ENCODE measurements around the gene PSKH1. TPM values are rescaled to one million over a fixed set of nuclear protein-coding genes. Genes with fewer than 3 reads are reported as not detected.
A peak's percentile ranks its signal among the peaks of the same experiment; 100 is the strongest.

Gene PSKH1
- polyA plus RNA-seq, 2 of the 4 experiments (the other 2 are of a cell fraction): 15.1 to 15.8 TPM

DNA sequence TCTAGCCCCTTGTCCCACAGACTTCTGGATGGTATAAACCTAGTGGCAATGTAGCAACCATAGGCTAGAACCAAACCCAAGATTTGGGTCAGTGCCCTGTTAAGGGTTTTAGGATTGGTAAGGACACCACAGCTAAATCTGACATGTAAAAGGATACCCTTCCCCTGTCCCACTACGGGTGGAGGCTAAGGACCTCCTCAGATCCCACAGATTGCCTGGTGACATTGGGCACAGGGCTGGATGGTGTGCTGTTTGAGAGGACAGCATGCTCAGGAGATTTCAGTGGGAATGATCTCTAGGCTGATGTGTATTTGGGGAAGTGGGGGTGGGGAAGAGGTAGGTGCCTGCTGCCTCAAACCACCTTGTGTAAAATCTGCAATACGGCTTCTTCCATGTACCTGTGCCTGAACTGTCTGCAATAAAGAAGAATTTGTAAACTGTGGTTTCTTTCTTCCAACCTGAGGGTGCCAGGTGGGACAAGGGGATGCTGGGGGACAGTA, 20.9 kb upstream of the PSKH1 start:
- POLR2A ChIA-PET: no interaction called here
- Histone ChIP-seq H3K9me3 (no peaks in the 10 kb centered on the region), H3K4me2 (peak overlapping the region; percentile 99), H3K27ac (peak overlapping the region; percentile 95 to 97; a peak in 5 of 6 replicates), H3K4me1 (peaks cover 24% of the 10 kb centered on the region; the same call in 2 of the 3 replicates), H3K4me3 (peak overlapping the region; percentile 99; the same call in 2 of the 3 replicates)
- TF ChIP-seq KDM5A (IDR thresholded peaks at IDR 0.05) (no peak), CBX8 (IDR thresholded peaks at IDR 0.05) (no peak), HOXB13 (CRISPR knock-in tag; IDR thresholded peaks at IDR 0.05; ENCODE audit: low read depth) (no peak)
- TF ChIP-seq, protein P1, sequence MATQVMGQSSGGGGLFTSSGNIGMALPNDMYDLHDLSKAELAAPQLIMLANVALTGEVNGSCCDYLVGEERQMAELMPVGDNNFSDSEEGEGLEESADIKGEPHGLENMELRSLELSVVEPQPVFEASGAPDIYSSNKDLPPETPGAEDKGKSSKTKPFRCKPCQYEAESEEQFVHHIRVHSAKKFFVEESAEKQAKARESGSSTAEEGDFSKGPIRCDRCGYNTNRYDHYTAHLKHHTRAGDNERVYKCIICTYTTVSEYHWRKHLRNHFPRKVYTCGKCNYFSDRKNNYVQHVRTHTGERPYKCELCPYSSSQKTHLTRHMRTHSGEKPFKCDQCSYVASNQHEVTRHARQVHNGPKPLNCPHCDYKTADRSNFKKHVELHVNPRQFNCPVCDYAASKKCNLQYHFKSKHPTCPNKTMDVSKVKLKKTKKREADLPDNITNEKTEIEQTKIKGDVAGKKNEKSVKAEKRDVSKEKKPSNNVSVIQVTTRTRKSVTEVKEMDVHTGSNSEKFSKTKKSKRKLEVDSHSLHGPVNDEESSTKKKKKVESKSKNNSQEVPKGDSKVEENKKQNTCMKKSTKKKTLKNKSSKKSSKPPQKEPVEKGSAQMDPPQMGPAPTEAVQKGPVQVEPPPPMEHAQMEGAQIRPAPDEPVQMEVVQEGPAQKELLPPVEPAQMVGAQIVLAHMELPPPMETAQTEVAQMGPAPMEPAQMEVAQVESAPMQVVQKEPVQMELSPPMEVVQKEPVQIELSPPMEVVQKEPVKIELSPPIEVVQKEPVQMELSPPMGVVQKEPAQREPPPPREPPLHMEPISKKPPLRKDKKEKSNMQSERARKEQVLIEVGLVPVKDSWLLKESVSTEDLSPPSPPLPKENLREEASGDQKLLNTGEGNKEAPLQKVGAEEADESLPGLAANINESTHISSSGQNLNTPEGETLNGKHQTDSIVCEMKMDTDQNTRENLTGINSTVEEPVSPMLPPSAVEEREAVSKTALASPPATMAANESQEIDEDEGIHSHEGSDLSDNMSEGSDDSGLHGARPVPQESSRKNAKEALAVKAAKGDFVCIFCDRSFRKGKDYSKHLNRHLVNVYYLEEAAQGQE (IDR thresholded peaks at IDR 0.05): no peak
- CTCF ChIA-PET: interaction anchor here (0.9 to 3.0 kb wide), 7 partner anchors 11 to 204 kb away, joined by 3 to 25 read pairs (median 6); no protein-coding TSS in a partner anchor
- WGBS (ENCODE audit: missing lambda C conversion rate): 71% methylated on average over 2 of the region's 2 CpGs
- no peak; a peak in 1 of 6 replicates for ATAC-seq
- no peak for DNase-seq (ENCODE audit: low read depth in 1 of 2, low spot score in 1 of 2)
- no peak for FAIRE-seq

- peak within 1 kb of the TSS; percentile 99 for H3K4me3 ChIP-seq
- H3K9me3 ChIP-seq: no peaks in the 10 kb centered on the region
- peak within 1 kb of the TSS; percentile 95 to 97 for H3K27ac ChIP-seq
- POLR2A ChIA-PET: interaction anchor here (0.8 to 0.9 kb wide), 2 partner anchors 10 to 27 kb away, joined by 4 to 5 read pairs; no protein-coding TSS in a partner anchor
- DNase-seq (ENCODE audit: low read depth in 1 of 2, low spot score in 1 of 2) (peak; percentile 83 to 89), FAIRE-seq (no peak), ATAC-seq (peak; percentile 87 to 92)
- H3K4me2 ChIP-seq: peak within 1 kb of the TSS; percentile 99
- WGBS (ENCODE audit: missing lambda C conversion rate): 5% methylated on average over 56 of the region's 72 CpGs
- peaks cover 24% of the 10 kb centered on the region; the same call in 2 of the 3 replicates for H3K4me1 ChIP-seq
- CTCF ChIA-PET: interaction anchor here (0.9 to 17.4 kb wide), 7 partner anchors 10 to 200 kb away, joined by 3 to 370 read pairs (median 12); partner anchors contain the start of genes CTRL, NRN1L and PSMB10
- TF ChIP-seq MAX (IDR thresholded peaks at IDR 0.05): peak; percentile 88
- no peak for TF ChIP-seq HOXB13 (CRISPR knock-in tag; IDR thresholded peaks at IDR 0.05; ENCODE audit: low read depth)
- TF ChIP-seq MAFK (IDR thresholded peaks at IDR 0.05; ENCODE audit: partially characterized antibody): peak; percentile 77
- TF ChIP-seq POLR2A (IDR thresholded peaks at IDR 0.05; ENCODE audit: low read length): peak; percentile 83
- TF ChIP-seq BCL3 (IDR thresholded peaks at IDR 0.05): peak; percentile 73
- TF ChIP-seq USF2 (IDR thresholded peaks at IDR 0.05): no peak
- TF ChIP-seq ZC3H11A (IDR thresholded peaks at IDR 0.05): peak; percentile 12; the same call in 1 of the 2 replicates
- no peak for TF ChIP-seq FOSL2 (IDR thresholded peaks at IDR 0.05)
- 0 out of 2 replicates have a peak, but pooled peaks have one; percentile 6 for TF ChIP-seq FOSL2 (CRISPR knock-in tag; IDR thresholded peaks at IDR 0.05)
- peak; percentile 77 for TF ChIP-seq FOSB (CRISPR knock-in tag; IDR thresholded peaks at IDR 0.05)
- TF ChIP-seq POLR2AphosphoS2 (conservative IDR thresholded peaks at IDR 0.05; ENCODE audit: low read length): 0 out of 2 replicates have a peak, but pooled peaks have one; percentile 64
- peak; percentile 28; the same call in 1 of the 2 replicates for TF ChIP-seq GATA3 (IDR thresholded peaks at IDR 0.05; ENCODE audit: borderline replicate concordance)
- TF ChIP-seq NR3C1 (IDR thresholded peaks at IDR 0.05): no peak
- TF ChIP-seq TFCP2L1 (CRISPR knock-in tag; IDR thresholded peaks at IDR 0.05): peak; percentile 40; the same call in 1 of the 2 replicates
- TF ChIP-seq CBX8 (IDR thresholded peaks at IDR 0.05): no peak
- peak; percentile 72 to 96; a peak in 4 of 5 replicates for TF ChIP-seq JUN (IDR thresholded peaks at IDR 0.05)
- peak; percentile 90 for TF ChIP-seq MAZ (IDR thresholded peaks at IDR 0.05; ENCODE audit: borderline replicate concordance, low read depth, low read length)
- TF ChIP-seq HDAC2 (IDR thresholded peaks at IDR 0.05): no peak
- 0 out of 3 replicates have a peak, but pooled peaks have one; percentile 17 for TF ChIP-seq SMC3 (IDR thresholded peaks at IDR 0.05)
- peak; percentile 79 for TF ChIP-seq PHF8 (IDR thresholded peaks at IDR 0.05; ENCODE audit: borderline replicate concordance, low read depth)
- peak in 1 of 2 experiments; percentile 7; a peak in 1 of 5 replicates for TF ChIP-seq EP300 (IDR thresholded peaks at IDR 0.05)
- TF ChIP-seq CBX2 (IDR thresholded peaks at IDR 0.05; ENCODE audit: borderline replicate concordance, low read depth): no peak
- TF ChIP-seq, protein P2, sequence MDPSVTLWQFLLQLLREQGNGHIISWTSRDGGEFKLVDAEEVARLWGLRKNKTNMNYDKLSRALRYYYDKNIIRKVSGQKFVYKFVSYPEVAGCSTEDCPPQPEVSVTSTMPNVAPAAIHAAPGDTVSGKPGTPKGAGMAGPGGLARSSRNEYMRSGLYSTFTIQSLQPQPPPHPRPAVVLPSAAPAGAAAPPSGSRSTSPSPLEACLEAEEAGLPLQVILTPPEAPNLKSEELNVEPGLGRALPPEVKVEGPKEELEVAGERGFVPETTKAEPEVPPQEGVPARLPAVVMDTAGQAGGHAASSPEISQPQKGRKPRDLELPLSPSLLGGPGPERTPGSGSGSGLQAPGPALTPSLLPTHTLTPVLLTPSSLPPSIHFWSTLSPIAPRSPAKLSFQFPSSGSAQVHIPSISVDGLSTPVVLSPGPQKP (IDR thresholded peaks at IDR 0.05; ENCODE audit: low read depth, low read length): 0 out of 2 replicates have a peak, but pooled peaks have one; percentile 55
- TF ChIP-seq, protein P3, sequence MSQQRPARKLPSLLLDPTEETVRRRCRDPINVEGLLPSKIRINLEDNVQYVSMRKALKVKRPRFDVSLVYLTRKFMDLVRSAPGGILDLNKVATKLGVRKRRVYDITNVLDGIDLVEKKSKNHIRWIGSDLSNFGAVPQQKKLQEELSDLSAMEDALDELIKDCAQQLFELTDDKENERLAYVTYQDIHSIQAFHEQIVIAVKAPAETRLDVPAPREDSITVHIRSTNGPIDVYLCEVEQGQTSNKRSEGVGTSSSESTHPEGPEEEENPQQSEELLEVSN (IDR thresholded peaks at IDR 0.05; ENCODE audit: borderline replicate concordance, low read depth): peak; percentile 47; the same call in 1 of the 2 replicates
Measured at GRCh38 chr16:67872631-67873434, 20.2 kb upstream of the PSKH1 start, which contains the start of gene EDC4. TSS of gene EDC4 (plus strand) at chr16:67873052. CDS start at chr16:67873262, 210 bp downstream.
